ENCODE measurements around the gene PREPL. TPM values are rescaled to one million over a fixed set of nuclear protein-coding genes. Genes with fewer than 3 reads are reported as not detected.

The PREPL gene
- total and polyA plus RNA-seq, 2 donors (not counting 1 experiment from before 2014, with no cell fraction given): 5.5 to 34.0 TPM

GRCh38 chr2:44275927-44276303 lies 85.4 kb downstream of the PREPL start:
- peaks cover 0 to 5% (median 0%) of the 10 kb centered on the region in 3 donors for H3K9me3 ChIP-seq (ENCODE audit: control extremely low read depth in 1 of 3, control insufficient read depth in 2 of 3, insufficient read depth in 1 of 3, low read length in 2 of 3)
- ChIA-PET POLR2A (no interaction called here), CTCF (no interaction called here)
- no peak overlapping the region for H2AFZ ChIP-seq (ENCODE audit: insufficient read depth, low read depth, low read length, poor library complexity, severe bottlenecking)
- WGBS (ENCODE audit: insufficient coverage): 80% methylated on average over 1 of the region's 2 CpGs
- H3K27me3 Mint-ChIP-seq: peaks cover 4% of the 10 kb centered on the region
- DNase-seq (no peak), ATAC-seq (ENCODE audit: low read depth) (no peak)
- TF ChIP-seq CTCF (IDR thresholded peaks at IDR 0.05) (no peak), EZH2 (IDR thresholded peaks at IDR 0.05; ENCODE audit: borderline replicate concordance, insufficient read depth, low read depth, low read length, poor library complexity, severe bottlenecking) (no peak)
- H3K9ac ChIP-seq (ENCODE audit: low read length): no peak overlapping the region
- no peaks in the 10 kb centered on the region for H3K4me1 Mint-ChIP-seq
- no peak overlapping the region for H3K4me2 ChIP-seq (replicated peaks; ENCODE audit: low read depth, low read length, poor library complexity, severe bottlenecking)
- no peaks in the 10 kb centered on the region for H3K4me1 ChIP-seq (ENCODE audit: control insufficient read depth in 2 of 2, insufficient read depth in 2 of 2, low read length in 2 of 2)
- H3K4me3 ChIP-seq (ENCODE audit: control extremely low read depth in 1 of 5, extremely low read depth in 1 of 5, insufficient read depth in 1 of 5, low read depth in 2 of 5, low read length in 4 of 5): no peak overlapping the region
- H3K27ac ChIP-seq (ENCODE audit: low read length in 2 of 2): no peak overlapping the region
- H3K9me3 Mint-ChIP-seq (ENCODE audit: insufficient read depth): no peaks in the 10 kb centered on the region
- no peaks in the 10 kb centered on the region for H4K20me1 ChIP-seq (ENCODE audit: control insufficient read depth, insufficient read depth, low read length, poor library complexity, severe bottlenecking)
- H3K79me2 ChIP-seq (ENCODE audit: control insufficient read depth, insufficient read depth, low read length): no peaks in the 10 kb centered on the region
- H3K27ac Mint-ChIP-seq: no peak overlapping the region
- no peaks in the 10 kb centered on the region for H3K36me3 ChIP-seq (replicated peaks in 1 of 2; ENCODE audit: control extremely low read depth in 1 of 2, control insufficient read depth in 1 of 2, extremely low read depth in 1 of 2, insufficient read depth in 2 of 2, low read length in 1 of 2)
- intact Hi-C loops (cut with micrococcal nuclease): no loop called here
- H3K4me3 Mint-ChIP-seq: no peak overlapping the region
- H3K27me3 ChIP-seq (replicated peaks in 1 of 4; ENCODE audit: control extremely low read depth in 1 of 4, control insufficient read depth in 3 of 4, insufficient read depth in 4 of 4, low read length in 3 of 4): peaks cover 0 to 2% (median 0%) of the 10 kb centered on the region in 4 experiments

GRCh38 chr2:44273596-44273995 lies 87.7 kb downstream of the PREPL start:
- Histone ChIP-seq H3K27me3 (replicated peaks in 1 of 4; ENCODE audit: control extremely low read depth in 1 of 4, control insufficient read depth in 3 of 4, insufficient read depth in 4 of 4, low read length in 3 of 4) (peaks cover 0 to 2% (median 0%) of the 10 kb centered on the region in 4 experiments), H2AFZ (ENCODE audit: insufficient read depth, low read depth, low read length, poor library complexity, severe bottlenecking) (no peak overlapping the region), H3K79me2 (ENCODE audit: control insufficient read depth, insufficient read depth, low read length) (no peaks in the 10 kb centered on the region), H3K4me1 (ENCODE audit: control insufficient read depth in 2 of 2, insufficient read depth in 2 of 2, low read length in 2 of 2) (no peaks in the 10 kb centered on the region), H3K9me3 (ENCODE audit: control extremely low read depth in 1 of 3, control insufficient read depth in 2 of 3, insufficient read depth in 1 of 3, low read length in 2 of 3) (peaks cover 0 to 6% (median 0%) of the 10 kb centered on the region in 3 donors), H3K36me3 (replicated peaks in 1 of 2; ENCODE audit: control extremely low read depth in 1 of 2, control insufficient read depth in 1 of 2, extremely low read depth in 1 of 2, insufficient read depth in 2 of 2, low read length in 1 of 2) (no peaks in the 10 kb centered on the region), H4K20me1 (ENCODE audit: control insufficient read depth, insufficient read depth, low read length, poor library complexity, severe bottlenecking) (no peaks in the 10 kb centered on the region), H3K4me2 (replicated peaks; ENCODE audit: low read depth, low read length, poor library complexity, severe bottlenecking) (no peak overlapping the region), H3K27ac (ENCODE audit: low read length in 2 of 2) (no peak overlapping the region), H3K4me3 (ENCODE audit: control extremely low read depth in 1 of 5, extremely low read depth in 1 of 5, insufficient read depth in 1 of 5, low read depth in 2 of 5, low read length in 4 of 5) (no peak overlapping the region), H3K9ac (ENCODE audit: low read length) (no peak overlapping the region)
- Mint-ChIP-seq H3K4me1 (no peaks in the 10 kb centered on the region), H3K27ac (no peak overlapping the region), H3K9me3 (ENCODE audit: insufficient read depth) (peaks cover 1% of the 10 kb centered on the region), H3K27me3 (no peaks in the 10 kb centered on the region), H3K4me3 (no peak overlapping the region)
- no peak for DNase-seq
- CTCF ChIA-PET: interaction anchor here (1.0 to 1.1 kb wide), 2 partner anchors 18 to 22 kb away, joined by 3 read pairs; no protein-coding TSS in a partner anchor
- WGBS (ENCODE audit: insufficient coverage): 75% methylated on average over 1 of the region's 2 CpGs
- intact Hi-C loops (cut with micrococcal nuclease): no loop called here
- POLR2A ChIA-PET: no interaction called here
- no peak for TF ChIP-seq EZH2 (IDR thresholded peaks at IDR 0.05; ENCODE audit: borderline replicate concordance, insufficient read depth, low read depth, low read length, poor library complexity, severe bottlenecking)
- no peak for TF ChIP-seq CTCF (IDR thresholded peaks at IDR 0.05)
- no peak for ATAC-seq (ENCODE audit: low read depth)

Data from B cell (primary cell).